Skeletal muscle cell (primary cell): ENCODE results near the gene GTF2IRD2.
"Not testable (repeated sequence)": the region's sequence is repeated elsewhere in the genome, so short reads cannot be mapped to it uniquely, and the experiment has no call there.

Experiments
- DNase-seq: peaks from one replicate; pipeline ENCODE4 v3.0.0-alpha.2; 2010; ENCODE audit warnings: low read depth
- H3K4me3 ChIP-seq: 2 replicates; pipeline ENCODE4 v1.5.1; 2011; ENCODE audit warnings: low read depth, mild to moderate bottlenecking, control low read depth, low read length, moderate library complexity

The GTF2IRD2 gene

DNA sequence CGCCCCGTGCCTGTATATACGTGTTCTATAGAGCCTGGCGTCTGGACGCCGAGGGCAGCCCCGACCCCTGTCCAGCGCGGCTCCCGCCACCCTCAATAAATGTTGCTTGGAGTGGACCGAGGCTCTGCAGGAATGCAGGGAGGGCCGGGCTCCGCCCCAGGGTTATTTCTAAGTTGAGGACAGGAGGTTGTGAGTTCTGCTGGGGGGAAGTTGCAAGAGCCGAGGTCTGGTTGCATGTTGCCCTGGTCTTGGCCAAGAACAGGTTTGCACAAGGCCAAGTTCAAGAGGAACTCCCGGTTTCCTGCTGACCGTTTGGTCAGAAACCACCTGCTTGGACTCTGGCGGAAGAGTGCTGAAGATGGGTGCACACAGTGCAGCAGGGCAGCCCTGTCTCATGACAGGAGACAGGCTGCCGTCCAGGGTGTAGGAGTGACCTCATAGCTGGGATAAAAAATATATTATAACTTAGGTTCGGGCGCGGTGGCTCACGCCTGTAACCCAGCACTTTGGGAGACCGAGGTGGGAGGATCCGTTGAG, 62.1 kb downstream of the GTF2IRD2 start:
- not testable (repeated sequence) for DNase-seq, H3K4me3 ChIP-seq

DNA sequence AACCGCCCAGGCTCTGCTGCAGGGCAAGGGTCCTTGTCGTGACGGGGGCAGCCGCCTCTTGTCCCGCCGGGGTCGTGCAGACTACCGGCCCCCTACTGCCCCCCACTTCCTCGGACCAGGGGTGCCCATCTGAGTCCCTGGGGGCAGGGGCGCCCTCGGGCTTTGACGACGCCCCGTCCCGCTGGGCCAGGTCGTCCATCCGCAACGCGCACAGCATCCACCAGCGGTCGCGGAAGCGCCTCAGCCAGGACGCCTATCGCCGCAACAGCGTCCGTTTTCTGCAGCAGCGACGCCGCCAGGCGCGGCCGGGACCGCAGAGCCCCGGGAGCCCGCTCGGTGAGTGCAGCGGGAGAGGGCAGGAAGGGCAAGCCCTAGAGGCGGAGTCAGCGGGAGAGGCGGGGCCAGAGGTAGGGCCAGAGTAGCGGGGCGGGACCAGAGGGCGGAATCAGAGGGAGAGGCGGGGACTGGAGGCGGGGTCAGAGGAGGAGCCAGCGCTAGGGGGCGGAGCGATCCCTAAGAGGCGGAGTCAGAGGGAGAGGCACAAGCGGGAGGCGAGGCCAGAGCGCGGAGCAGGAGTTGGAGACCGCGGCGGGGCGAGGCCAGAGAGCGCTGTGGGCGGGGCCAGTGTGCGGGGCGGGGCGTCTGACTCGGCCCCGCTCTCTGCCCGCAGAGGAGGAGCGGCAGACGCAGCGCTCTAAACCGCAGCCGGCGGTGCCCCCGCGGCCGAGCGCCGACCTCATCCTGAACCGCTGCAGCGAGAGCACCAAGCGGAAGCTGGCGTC, 62.8 kb downstream of the GTF2IRD2 start:
- peak overlapping the region; percentile 32 for H3K4me3 ChIP-seq

DNA sequence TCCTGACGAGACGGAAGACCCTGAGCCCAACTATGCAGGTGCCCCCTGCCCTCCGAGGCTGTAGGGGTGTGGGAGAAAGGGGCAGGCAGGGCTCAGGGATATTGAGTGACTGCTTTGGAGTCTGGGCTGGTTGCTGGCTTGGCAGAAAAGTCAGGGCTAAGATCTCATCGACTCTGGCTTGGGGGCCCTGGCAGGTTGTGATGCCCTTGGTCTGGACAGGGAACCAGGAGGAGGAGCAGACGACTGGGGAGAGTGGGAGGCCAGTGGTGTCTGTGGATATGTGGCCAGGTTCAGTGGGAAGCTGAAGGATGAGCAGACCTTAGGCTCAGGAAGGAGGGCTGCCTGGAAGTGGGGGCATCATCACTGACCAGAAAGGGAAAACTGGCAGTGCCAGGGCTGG, 67.8 kb downstream of the GTF2IRD2 start:
- not testable (repeated sequence) for DNase-seq, H3K4me3 ChIP-seq

More for the DNA sequence above, 62.8 kb downstream of the GTF2IRD2 start:
- DNase-seq = not testable (repeated sequence)

DNA sequence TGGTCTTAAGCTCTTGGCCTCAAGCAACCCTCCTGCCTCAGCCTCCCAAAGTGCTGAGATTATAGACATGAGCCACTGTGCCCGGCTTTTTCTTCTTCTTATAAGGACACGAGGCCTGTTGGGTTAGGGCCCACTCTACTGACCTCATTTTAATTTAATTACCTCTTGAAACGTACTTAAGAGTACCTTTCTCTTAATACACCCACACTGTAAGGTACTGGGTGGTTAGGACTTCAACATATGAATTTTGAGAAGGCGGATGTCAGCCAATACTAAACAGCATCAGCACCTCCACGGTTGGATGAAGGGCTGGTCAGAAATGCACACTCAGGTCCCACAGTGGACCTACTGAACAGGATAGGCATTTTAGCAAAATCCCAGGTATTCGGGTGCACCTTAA, 69.7 kb downstream of the GTF2IRD2 start:
- not testable (repeated sequence) for H3K4me3 ChIP-seq, DNase-seq

DNA sequence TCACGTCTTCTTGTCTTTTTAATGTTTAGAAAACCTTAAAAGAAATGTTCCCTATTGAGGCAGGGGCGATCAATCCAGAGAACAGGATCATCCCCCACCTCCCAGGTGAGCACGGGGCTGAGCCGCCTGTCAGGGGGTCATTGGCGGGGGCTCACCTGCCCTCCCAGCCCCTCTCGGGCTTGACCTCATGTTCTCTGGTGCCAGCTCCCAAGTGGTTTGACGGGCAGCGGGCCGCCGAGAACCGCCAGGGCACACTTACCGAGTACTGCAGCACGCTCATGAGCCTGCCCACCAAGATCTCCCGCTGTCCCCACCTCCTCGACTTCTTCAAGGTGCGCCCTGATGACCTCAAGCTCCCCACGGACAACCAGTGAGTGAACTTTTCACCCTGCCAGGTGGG, 72.4 kb downstream of the GTF2IRD2 start:
- not testable (repeated sequence) for H3K4me3 ChIP-seq, DNase-seq

DNA sequence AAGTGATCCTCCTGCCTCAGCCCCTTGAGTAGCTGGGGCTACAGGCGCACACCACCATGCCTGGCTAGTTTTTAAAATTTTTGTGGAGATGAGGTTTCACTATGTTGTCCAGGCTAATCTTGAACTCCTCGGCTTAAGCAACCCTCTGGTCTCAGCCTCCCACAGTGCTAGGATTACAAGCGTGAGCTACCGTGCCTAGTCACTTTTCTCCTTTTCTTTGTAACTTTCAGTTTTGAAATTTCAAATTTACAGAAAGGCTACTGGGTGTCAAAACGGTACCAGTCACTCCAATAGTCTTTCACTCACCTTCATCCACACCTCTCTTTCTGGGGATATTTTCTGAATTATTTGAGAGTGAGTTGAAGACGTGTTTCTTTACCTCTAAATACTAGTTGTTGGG, 76.3 kb downstream of the GTF2IRD2 start:
- DNase-seq, H3K4me3 ChIP-seq: not testable (repeated sequence)

DNA sequence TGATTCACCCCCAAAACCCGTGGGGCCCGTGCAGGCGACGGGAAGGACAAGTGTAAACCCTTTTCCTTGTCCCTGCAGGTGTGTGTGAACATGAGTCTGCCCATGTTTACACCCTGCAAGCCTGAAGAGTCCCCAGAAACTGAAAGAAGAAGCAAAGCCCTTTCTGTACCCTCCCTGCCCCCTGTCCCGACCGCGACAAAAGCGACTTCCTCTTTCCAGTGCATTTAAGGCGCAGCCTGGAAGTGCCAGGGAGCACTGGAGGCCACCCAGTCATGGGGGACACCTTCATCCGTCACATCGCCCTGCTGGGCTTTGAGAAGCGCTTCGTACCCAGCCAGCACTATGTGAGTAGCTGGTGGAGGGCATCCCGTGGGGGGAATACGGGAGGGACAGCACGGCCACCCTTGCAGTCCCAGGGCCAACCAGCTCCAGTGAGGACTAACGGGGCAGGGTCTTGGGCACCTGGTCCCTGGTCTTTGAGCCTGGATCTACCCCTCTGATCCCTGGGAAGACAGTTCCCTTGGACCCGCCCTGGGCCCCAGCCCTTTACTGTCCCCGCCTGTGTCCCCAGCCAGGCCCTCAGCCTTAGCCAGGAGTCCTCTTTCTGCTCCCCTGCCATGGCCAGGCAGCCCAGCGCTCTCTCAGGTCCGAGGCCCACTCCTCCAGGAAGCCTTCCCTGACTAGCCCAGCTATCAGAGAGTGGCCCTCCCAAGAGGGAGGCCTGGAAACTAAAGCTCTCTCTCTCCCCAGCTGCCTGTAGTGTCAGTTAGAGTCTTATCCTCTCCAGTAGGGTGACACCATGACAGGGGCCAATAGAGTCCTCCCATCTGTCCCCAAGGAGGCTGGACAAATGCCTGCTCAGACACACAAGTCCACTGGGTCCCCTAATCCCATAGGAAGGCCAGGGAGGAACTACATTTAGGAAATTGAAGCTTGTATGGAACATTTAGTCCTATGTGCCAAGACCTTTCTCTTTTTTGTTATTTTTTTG, 77.3 kb downstream of the GTF2IRD2 start, which contains the start of gene NCF1:
Gene NCF1 (plus strand): TSS at position 252 of the 991 bp plus-strand sequence. CDS start 21 bp downstream, at position 273.
- H3K4me3 ChIP-seq, DNase-seq: not testable (repeated sequence)

DNA sequence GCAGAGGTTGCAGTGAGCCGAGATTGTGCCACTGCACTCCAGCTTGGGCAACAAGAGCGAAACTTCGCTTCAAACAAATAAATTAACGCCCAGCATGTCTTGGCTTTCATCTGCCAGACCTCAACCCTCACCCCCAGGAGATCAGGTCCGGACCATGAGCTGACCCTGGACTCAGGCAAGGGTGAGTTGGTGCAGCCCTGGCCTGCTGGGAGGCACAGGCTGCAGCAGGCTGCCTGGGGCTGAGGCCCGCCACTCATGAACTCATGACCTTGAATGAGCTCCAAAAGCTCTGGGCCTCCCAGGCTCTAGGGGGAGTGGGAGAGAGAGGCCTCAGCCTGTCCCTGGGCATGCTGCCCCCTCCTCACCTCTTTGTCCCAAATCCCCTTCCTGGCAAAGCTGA, 79.3 kb downstream of the GTF2IRD2 start:
- not testable (repeated sequence) for H3K4me3 ChIP-seq, DNase-seq

DNA sequence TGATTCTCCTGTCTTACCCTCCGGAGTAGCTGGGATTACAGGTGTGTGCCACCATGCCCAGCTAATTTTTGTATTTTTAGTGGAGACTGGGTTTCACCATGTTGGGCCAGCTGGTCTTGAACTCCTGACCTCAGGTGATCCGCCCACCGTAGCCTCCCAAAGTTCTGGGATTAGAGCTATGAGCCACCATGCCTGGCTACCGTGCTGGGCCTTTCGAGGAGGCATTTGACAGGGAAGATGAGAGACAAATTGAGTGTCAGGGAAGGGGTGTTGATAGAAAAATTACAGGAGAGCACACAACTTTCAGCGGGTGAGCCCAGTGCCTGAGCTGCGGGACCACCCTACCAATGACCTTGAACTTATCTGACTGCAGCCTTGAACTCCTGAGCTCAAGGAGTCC, 81.3 kb downstream of the GTF2IRD2 start:
- not testable (repeated sequence) for DNase-seq, H3K4me3 ChIP-seq

DNA sequence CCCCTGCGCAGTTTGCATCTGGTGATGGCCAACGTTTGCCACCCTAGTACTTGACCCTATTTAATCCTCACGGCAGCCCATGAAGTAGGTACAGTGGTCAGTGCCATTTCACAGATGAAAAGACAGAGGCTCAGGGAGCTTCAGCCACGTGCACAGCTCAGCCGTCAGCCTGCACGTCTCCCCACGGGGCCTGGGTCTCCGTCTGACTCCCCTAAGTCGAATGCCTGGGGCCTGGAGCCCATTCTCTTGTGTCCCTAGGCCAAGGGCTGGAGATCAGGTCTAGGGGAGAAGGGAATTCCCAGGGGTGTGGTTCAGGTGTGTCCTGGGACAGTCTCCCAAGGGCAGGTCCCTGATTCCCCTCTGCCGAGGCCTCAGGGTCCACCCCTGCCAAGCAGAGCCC, 84.4 kb downstream of the GTF2IRD2 start:
- H3K4me3 ChIP-seq, DNase-seq: not testable (repeated sequence)

DNA sequence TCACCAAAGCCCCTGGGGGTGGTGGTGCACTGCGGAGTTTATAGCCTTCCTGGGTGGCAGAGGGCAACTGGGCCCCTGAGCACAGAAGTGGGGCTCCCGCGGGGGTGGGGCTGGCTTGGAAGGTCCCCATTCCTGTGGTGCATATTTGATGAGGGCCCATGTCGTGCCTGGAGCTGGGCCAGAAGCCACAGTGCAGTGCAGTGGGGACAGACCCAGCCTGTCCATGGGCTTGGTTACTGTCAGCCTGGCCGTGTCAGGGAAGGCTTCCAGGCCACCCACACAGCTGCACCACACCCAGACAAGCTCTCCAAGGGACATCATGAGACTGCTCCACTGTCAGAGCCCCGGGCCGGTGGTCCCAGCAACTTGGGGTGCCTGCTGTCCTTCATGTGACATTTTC, 84.9 kb downstream of the GTF2IRD2 start:
- H3K4me3 ChIP-seq, DNase-seq: not testable (repeated sequence)

DNA sequence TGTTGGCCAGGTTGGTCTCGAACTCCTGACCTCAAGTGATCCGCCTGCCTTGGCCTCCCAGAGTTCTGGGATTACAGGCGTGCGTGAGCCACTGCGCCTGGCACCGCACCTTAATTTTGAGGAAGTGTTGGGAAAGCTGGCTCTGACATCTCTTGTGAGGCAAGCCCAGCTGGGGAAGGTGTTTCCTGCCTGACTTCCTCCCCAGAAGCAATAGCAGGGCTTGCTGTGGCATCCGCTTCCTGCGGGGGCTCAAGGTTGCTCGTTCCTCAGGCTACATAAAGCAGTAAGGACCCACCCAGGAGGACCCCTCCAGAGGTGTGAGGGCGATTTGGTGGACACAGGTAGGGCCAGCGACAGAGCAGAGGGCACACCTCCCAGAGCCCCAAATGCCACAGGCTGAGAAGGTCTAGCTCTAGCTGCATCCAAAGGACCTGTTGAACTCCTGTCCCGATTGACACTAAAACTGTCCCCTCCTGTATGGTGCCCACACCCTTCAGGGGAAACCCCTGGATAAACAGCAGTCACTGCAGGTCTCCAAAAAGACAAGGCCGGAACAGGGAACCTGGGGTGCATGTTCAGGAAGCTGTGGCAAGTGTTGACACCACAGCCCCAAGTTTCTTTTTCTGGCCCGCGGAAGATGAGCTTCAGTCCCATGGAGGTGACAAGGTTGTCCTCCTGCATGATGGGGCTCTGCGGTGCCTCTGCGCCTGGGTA, 86.0 kb downstream of the GTF2IRD2 start:
- not testable (repeated sequence) for H3K4me3 ChIP-seq, DNase-seq

DNA sequence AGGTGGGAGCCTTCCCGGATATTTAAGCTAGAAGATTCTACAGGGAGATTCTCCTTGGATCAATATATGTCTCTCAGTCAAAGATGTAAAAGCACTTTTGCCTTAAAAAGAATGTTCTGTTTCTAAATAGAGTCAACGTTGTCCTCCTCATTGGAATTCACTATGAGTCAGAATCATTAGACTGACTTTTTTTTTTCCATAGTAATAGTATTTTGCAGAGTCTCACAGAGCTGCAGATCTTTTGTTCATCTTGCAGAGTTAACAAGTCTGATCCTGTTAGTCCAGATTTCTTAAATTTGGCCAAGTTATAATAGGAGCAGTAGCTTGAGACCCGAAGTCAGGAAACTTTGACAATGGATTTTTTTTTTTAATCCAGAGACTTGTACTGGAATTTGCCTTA, 92.4 kb downstream of the GTF2IRD2 start:
- DNase-seq, H3K4me3 ChIP-seq: not testable (repeated sequence)

DNA sequence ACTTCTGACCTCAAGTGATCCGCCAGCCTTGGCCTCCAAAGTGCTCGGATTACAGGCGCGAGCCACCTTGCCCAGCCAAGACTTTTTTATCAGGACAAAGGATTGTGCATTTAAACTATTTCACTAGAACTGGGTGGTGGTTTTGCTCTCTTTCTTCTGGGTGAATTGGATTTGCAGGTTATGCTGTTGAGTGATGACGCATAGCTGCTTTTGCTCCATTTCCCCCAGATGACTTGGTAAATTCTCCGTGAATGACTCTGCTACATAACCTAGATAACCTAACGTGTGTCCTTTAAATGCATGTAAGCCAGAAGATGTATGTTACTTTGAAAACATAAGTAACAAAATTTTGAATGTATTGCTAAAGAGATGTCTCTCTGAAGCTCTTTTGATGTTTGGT, 93.1 kb downstream of the GTF2IRD2 start:
- DNase-seq, H3K4me3 ChIP-seq: not testable (repeated sequence)

DNA sequence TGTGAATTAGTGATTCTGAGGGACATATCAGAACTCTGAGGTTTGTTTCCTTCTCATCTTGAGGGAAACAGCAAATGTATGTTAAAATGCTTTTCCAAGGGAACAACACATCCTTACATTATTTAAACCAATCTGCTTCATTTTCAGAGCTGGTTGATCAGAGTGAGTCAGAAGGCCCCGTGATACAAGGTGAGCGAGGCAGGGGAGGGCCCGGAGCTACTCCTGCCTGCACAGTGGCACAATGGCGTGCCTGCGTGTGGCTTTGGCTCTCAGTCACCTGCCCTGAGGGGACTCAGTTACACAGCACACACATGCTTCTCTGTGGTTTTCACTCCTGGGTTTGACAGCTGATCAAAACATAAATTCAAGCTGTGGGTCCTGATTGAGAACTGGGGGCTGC, 94.7 kb downstream of the GTF2IRD2 start:
- not testable (repeated sequence) for DNase-seq, H3K4me3 ChIP-seq

DNA sequence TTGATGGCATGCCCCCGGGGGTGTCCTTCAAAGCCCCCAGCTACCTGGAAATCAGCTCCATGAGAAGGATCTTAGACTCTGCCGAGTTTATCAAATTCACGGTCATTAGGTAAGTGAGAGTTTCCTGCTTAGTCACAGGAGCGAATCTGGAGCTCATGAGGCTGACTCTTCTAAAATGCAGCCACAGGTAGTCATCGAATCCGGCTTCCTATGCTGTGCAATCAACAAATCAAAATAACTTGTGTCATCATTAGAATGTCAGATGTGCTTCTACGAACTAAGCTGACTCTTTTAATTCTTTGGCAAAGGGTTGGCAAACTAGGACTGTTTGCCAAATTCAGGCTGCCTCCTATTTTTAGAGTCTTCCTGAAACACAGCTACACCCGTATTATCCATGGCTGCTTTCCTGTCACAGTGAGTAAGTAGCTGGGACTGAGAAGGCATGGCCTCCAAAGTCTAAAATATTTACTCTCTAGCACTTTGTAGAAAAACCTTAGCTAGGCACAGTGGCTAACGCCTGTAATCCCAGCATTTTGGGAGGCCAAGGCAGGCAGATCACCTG, 97.4 kb downstream of the GTF2IRD2 start:
- not testable (repeated sequence) for DNase-seq, H3K4me3 ChIP-seq
